AG04450 (cell line): ENCODE measurements around the gene SLCO3A1. TPM values are rescaled to one million over a fixed set of nuclear protein-coding genes. Genes with fewer than 3 reads are reported as not detected.
A peak's percentile ranks its signal among the peaks of the same experiment; 100 is the strongest.

ENCODE experiments used
- CTCF ChIA-PET: fragments of 300-600, 350-600 bp; formaldehyde crosslinking; extraction: SDS; loops from one replicate; lab custom pipeline; 2022; ENCODE audit warnings: antibody characterized with exemption, inconsistent platforms; lab: Charles Lee
- POLR2A ChIA-PET: fragments of 350-600 bp; formaldehyde crosslinking; extraction: SDS; loops from one replicate; lab custom pipeline; 2021; ENCODE audit warnings: antibody characterized with exemption, inconsistent platforms; lab: Yijun Ruan, JAX
- DNase-seq: peaks from one replicate; pipeline ENCODE4 v3.0.0-alpha.2; 2011; ENCODE audit warnings: low read depth, low spot score
- H3K27ac ChIP-seq: one replicate; pipeline ENCODE4 v1.5.1; 2012; ENCODE audit warnings: low read depth, low read length, control low read depth
- H3K27me3 ChIP-seq: one replicate; pipeline ENCODE4 v1.6.0; 2012; ENCODE audit warnings: low read length; ENCODE audit not compliant: control insufficient read depth, insufficient read depth
- H3K4me3 ChIP-seq: 2 replicates; pipeline ENCODE4 v1.5.1; 2011; ENCODE audit warnings: mild to moderate bottlenecking, low read depth, low read length, control low read depth
- H3K9me3 ChIP-seq: 2 replicates; pipeline ENCODE4 v1.5.1; 2012; ENCODE audit warnings: low read length; ENCODE audit not compliant: control insufficient read depth, insufficient read depth
- polyA plus RNA-seq: library from polyadenylated mRNA; depleted of rRNA; stranded (reverse); fragments of >200 nt; gene quantifications from 2 replicates; pipeline ENCODE4 v1.2.3, GENCODE V29; 2011
- TF ChIP-seq, protein P1 (sequence below): IDR thresholded peaks from 2 replicates; pipeline ENCODE4 v1.5.1; 2011; ENCODE audit warnings: low read depth, low read length, control low read depth, inconsistent platforms

Gene SLCO3A1
- polyA plus RNA-seq, 1 experiment = 7.6 TPM

DNA sequence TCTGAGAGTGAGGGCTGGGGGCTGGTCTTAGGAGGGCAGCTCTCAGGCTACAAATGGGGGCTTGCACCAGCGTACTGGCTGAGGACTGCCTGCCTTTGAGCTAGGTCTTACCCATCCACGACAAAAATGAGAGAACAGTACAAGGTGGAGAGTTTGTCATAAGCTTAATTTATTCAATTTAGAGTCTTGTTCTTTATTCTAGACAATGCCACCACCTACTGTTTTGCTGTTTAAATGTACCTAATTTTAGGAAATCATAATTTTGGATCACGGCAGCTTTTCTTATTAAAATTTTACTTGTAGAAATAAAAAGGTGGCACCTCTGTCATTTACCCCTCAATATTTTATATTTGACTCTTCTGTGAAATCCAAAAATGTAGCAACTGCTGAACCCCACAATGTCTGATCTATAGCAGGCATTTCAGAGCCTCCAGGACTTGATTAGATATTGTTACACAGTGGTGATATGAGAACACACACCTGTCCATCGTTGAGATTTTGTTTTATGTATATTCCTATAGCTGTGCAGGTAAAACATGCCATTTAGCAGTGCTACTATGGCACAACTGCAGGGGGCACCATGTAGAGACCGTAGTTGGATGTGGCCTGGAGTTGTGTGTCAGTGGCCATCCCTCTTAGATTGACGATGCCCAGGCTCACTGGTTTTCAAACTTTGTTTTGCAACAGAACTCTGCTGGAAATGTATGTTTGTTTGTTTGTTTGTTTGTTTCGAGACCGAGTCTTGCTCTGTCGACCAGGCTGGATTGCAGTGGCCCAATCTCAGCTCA lies 88.6 kb downstream of the SLCO3A1 start:
- H3K9me3 ChIP-seq = peaks cover 3% of the 10 kb centered on the region; the same call in 1 of the 2 replicates
- TF ChIP-seq, protein P1, sequence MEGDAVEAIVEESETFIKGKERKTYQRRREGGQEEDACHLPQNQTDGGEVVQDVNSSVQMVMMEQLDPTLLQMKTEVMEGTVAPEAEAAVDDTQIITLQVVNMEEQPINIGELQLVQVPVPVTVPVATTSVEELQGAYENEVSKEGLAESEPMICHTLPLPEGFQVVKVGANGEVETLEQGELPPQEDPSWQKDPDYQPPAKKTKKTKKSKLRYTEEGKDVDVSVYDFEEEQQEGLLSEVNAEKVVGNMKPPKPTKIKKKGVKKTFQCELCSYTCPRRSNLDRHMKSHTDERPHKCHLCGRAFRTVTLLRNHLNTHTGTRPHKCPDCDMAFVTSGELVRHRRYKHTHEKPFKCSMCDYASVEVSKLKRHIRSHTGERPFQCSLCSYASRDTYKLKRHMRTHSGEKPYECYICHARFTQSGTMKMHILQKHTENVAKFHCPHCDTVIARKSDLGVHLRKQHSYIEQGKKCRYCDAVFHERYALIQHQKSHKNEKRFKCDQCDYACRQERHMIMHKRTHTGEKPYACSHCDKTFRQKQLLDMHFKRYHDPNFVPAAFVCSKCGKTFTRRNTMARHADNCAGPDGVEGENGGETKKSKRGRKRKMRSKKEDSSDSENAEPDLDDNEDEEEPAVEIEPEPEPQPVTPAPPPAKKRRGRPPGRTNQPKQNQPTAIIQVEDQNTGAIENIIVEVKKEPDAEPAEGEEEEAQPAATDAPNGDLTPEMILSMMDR = no peak
- no peaks in the 10 kb centered on the region for H3K27me3 ChIP-seq
- DNase-seq = no peak
- ChIA-PET POLR2A (interaction anchor here (0.5 to 1.2 kb wide), 2 partner anchors 88 to 93 kb away, joined by 3 to 4 read pairs; partner anchors contain the start of gene SLCO3A1), CTCF (interaction anchor here (0.8 to 2.5 kb wide), 10 partner anchors 9 to 640 kb away, joined by 3 to 27 read pairs (median 4); partner anchors contain the start of gene SLCO3A1)
- no peak overlapping the region for H3K27ac ChIP-seq
- H3K4me3 ChIP-seq = no peak overlapping the region

DNA sequence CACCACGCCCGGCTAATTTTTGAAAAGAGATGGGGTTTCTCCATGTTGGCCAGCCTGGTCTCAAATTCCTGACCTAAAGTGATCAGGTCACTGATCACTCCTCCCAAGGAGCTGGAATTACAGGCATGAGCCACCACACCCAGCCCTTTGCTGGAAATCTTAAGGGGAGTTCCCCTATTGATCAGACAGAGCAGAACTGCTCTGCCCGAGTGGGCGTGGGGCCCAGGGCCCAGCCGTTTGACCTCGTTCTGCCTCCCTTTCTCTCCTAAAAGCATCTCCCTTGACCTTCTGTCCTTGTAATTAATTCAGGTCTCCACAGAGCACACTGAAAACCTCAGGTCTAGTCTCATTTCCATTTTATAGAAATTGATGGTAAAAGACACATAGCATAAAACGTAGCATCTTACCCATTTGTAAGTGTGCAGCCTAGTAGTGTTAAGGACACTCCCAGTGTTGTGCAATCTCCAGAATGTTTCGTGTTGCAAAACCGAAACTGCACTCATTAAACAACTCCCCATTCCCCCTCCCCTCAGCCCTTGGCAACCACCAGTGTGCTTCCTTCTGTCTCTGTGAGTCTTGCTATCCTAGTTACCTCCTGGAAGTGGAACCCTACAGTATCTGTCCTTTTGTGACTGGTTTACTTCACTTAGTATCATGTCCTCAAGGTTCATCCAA lies 89.3 kb downstream of the SLCO3A1 start:
- POLR2A ChIA-PET = no interaction called here

DNA sequence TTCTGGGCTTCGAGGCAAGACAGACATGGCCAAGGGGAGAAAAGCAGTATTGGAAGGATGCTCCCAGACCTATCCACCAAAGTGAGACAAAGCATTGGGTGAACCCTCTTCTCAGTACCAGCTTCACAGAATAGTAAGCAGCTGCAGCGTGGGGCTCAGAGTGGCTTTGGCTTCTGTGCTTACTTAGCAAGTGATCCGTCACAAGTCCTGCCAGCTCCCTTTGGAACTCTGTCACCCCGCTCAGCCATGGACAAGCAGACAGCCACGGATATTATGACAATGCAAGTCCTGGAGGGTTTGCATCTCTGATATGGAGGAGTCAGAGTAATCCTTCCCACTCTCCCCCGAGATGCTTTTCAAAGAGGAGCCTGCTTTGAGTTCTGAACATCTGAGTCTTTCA lies 90.8 kb downstream of the SLCO3A1 start:
- CTCF ChIA-PET = interaction anchor here (0.7 kb wide), 1 partner anchor 92 kb away, joined by 3 read pairs; no protein-coding TSS in a partner anchor

More for the DNA sequence above, 89.3 kb downstream of the SLCO3A1 start:
- CTCF ChIA-PET = interaction anchor here (1.2 to 2.5 kb wide), 3 partner anchors 83 to 92 kb away, joined by 3 to 27 read pairs (median 13); partner anchors contain the start of gene SLCO3A1
- no peak overlapping the region for H3K4me3 ChIP-seq
- TF ChIP-seq, protein P1 = no peak
- no peak overlapping the region for H3K27ac ChIP-seq
- peak; percentile 72 for DNase-seq
- H3K27me3 ChIP-seq = no peaks in the 10 kb centered on the region
- H3K9me3 ChIP-seq = peaks cover 3% of the 10 kb centered on the region; the same call in 1 of the 2 replicates

DNA sequence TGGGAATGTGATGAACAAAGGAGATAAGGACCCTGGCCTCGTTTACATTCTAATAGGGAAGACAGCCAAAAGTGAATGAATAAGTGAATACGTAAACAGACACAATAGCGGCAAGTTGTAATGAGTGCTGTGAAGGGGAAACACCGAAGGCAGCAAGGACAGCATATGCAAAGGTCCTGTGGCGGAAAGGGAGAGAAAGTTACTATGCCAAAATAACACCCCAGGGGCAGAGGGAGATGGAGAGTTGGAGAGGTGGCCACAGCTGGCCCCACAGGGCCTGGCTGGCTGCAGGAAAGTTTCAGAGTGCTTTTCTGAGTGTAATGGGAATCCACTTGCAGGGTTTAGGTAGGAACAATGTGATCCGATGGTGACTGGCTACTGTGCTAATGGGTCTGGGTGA lies 91.9 kb downstream of the SLCO3A1 start:
- no peaks in the 10 kb centered on the region for H3K27me3 ChIP-seq
- DNase-seq = no peak
- ChIA-PET POLR2A (no interaction called here), CTCF (interaction anchor here (1.2 kb wide), 1 partner anchor 92 kb away, joined by 5 read pairs; the partner anchor contains the start of gene SLCO3A1)
- 0 out of 2 replicates have a peak, but pooled peaks cover 3% of the 10 kb centered on the region for H3K9me3 ChIP-seq
- TF ChIP-seq, protein P1 = no peak
- H3K4me3 ChIP-seq = no peak overlapping the region
- H3K27ac ChIP-seq = no peak overlapping the region

More for the DNA sequence above, 90.8 kb downstream of the SLCO3A1 start:
- H3K9me3 ChIP-seq = peaks cover 3% of the 10 kb centered on the region; the same call in 1 of the 2 replicates
- no peak overlapping the region for H3K27ac ChIP-seq
- POLR2A ChIA-PET = no interaction called here
- no peak for DNase-seq
- no peaks in the 10 kb centered on the region for H3K27me3 ChIP-seq
- H3K4me3 ChIP-seq = no peak overlapping the region
- TF ChIP-seq, protein P1 = no peak
